NCI-H2171 (cell line): ENCODE measurements around the gene NEURL1B.

Source experiments
- DNase-seq: peaks from one replicate; lab custom pipeline; 2025; lab: John Stamatoyannopoulos, UW

The NEURL1B gene

DNA sequence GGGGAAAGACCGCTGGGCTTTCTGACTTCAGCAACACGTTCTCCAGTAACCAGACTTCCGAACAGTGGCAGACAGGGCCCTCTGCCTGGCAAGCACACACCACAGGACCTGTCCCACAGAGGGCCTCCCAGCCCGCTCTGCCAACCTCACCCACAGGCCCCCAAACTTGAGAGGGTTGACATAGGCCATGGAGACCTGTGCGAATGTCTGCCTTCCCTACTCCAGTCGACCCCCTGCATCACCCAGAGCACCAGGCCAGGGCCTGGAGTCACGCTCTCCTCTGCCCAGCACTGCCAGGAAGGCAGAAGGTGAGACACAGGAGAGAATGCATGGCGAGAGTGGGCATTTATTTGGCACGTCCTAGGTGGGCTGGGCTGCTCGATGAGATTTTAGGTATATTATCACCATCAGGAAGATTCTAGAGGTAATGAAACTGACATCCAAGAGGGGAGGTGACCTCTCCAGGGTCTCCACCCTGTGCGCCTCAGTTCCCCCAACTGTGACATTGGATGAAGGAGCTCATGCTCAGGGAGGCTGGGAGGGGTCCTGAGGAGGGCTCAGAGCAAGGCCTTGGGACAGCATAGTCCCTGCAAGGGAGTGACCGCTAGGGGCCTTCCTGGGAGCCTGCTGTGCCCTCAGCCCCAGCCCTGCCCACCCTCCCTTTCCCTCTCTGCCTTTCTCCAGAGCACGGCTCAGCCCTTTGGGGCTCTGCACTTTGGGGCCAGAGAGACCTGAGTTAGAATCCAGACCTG is 75.0 kb downstream of the NEURL1B start:
- no peak for DNase-seq

DNA sequence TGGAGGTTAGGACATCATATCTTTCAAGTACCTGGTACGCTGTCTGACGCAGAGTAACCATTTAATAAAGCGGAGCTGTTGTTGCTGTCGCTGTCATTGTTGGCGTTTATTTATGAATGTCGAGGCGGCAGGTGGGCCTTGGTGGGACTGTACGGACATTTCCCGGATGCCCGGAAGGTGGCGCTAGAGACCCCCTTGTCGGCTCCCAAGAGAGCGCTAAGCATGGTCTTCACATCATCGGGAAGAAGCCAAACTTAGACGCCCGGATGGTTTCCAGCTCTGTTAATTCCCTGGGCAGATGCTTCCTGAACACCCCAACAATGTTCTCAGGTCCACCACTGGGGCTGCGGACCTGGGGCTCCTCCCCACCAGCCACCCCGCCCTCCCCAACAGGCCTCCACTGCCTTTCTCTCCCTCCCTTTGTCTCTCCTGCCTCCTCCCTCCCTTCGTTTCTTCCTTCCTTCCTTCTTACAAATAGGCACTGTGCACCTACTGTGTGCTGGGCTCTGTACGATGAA is 75.8 kb downstream of the NEURL1B start:
- peak; percentile 23 for DNase-seq

DNA sequence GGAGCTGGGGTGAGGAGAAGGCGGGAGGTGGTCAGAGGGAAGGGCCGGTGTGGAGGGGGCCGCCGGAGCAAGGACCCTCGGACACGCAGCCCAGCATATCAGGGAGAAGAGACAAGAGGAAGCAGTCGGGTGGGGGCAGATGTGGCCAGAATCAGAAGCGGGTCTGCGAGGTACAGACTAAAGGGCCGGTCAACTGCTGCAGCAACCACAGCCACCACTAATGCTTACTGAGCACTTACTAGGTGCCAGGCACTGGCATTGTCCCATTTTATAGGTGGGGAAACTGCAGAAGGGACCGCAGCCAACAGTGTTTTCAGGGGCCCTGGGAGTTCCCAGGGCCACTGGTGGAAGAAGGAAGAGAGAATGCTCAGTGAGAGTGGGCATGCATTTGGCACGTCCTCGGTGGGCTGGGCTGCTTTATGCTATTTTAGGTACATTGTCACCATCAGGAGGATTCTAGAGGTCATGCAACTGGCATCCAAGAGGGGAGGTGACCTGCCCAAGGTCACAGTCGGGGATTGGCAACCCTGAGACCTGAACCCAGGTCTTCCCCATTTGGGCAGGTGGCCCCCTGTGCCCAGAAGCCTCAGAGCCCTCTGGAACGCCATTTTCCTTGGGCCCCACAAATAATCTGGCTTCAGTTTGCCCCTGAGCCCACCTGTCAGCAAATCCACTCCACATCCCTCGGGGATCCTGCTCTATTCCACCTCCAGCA is 76.6 kb downstream of the NEURL1B start:
- DNase-seq, result no peak

- DNase-seq, result no peak
Measured at GRCh38 chr5:172718527-172719114, 77.6 kb downstream of the NEURL1B start.

DNA sequence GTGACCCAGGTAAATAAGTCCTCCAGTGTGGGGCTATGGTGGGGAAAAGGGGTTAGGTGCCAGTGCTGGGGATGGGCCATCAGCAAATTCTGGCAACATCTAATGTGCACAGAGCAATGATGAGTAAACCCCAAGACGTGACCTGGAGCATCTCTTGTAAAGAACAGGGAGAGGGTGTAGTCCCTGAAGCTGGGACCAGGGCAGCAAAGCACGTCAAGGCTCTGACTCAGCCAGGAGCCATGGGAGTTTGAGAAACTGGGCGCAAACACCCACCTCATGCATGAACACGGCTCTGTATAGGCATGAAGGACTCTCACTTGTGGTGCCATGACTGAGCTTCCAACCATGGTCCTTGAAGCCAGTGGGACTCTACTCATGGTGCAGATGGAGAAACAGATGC is 78.1 kb downstream of the NEURL1B start:
- no peak for DNase-seq

GRCh38 chr5:172720655-172721054 is 79.6 kb downstream of the NEURL1B start:
- DNase-seq, result no peak

DNA sequence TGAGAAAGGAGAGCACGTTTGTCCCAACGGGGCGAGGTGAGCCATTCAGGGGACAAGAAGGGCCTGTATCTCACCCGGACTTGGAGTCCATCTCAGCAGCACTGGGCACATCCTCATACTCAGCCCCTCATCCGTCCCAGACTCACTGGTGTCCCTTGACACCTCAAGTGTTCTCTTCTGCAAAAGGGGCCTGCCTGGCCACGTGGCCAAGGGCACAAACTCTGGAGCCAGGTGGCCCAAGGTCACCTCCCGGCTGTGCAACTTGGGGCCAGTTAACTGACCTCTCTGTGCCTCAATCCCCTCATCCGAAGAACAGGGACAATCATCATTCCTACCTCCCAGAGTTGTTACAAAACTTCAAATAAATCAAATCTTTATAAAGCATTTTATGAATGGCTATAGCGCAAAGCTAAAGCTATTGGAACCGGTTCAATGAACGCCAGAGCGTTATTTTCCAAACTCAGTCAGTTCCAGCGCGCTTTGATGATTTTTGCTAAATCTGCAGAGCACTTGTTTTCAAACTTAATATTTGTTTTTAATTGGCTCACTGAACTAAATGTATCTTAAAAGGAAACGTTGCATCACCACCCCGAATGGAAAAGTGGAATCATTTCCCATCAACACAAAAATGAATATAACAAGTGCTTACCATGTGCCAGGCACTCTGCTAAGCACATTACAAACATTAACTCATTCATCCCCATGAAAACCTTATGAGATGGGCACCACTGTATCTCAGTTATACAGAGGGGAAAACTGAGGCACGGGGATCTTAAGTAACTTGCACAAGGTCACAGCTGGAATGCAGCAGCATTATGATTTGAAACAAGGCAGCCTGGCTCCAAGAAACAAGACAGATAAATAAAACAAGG is 80.6 kb downstream of the NEURL1B start:
- no peak for DNase-seq

DNA sequence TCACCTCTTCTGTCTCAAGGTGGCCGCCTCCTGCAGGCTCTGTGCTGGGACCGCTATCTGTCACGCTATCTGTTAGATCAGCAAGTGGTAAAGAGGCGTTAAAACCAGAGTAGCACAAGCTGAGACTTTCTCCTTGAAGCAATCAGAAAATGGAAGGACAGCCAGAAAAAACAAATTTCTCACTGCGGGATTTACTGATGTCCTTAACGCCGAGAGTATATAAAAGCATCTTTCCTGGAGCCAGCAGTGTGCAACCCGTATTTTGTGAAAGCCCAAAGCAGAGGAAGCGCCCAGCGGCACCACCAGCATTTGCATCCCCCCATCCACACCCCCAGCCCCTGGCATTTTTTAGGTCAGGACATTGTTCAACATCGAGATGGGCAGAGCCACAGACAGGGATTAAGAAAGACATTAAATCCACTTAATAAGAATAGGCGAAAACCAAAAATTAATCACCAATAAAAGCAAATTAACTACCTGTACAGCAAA is 81.3 kb downstream of the NEURL1B start:
- DNase-seq, result no peak

DNA sequence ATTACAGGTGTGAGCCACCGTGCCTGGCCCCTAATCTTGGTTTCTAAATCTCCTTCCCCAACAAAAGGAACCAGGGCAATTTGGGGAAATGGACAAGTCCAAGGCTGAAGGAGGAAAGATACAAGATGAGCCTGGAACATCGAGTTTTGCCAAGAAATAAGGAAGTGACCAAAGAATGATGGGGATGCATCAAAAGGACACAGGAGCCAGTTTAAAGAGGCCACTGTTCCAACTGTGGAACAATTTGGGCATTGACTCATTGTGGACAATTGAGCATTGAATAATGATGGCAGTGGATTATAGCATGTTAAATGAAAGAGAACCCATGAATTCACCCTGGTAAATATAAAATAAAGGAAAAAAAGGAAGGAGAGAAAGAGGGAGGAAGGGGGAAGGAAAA is 82.4 kb downstream of the NEURL1B start:
- DNase-seq, result no peak

DNA sequence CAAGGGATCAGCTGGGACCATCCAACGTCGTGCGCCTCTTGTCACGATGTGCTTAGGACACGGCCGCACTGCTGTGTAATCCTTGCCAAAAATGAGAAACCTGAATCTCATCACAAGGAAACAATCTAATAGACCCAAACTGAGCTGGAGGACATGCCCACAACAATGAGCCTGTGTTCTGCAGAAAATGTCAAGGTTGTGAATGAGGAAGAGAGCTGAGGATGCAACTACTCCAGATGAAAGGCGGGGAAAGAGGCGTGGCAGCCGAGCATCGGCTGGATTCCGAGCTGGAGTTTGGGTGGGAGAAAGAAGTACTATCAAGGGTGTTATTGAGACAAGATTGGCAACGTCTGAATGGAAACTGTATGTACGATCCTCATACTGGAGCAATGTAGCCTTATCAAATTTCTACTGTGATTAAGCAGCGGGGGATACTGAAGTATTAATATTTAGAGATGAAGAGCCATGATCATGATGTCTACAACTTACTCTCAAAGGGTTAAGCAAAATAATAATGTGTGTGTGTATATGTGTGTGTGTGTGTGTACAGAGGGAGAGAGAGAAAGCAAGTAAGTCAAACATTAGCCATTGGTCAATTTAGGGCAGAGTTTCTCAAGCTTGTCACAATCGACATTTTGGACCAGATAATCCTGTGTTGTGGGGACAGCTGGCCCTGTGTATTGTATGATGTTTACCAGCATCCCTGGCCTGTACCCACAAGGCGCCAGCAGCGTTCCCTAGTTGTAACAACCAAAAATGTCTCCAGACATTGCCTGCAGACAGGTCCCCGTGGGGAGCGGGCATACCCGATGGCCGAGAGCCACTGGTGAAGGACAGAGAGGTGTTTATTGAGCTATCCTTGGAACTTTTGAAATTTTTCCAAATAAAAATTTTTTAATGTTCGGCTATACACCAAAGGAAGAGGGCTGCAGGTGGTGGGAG is 83.5 kb downstream of the NEURL1B start:
- no peak for DNase-seq

- DNase-seq, result no peak
Measured at GRCh38 chr5:172725273-172725672, 84.2 kb downstream of the NEURL1B start.

DNA sequence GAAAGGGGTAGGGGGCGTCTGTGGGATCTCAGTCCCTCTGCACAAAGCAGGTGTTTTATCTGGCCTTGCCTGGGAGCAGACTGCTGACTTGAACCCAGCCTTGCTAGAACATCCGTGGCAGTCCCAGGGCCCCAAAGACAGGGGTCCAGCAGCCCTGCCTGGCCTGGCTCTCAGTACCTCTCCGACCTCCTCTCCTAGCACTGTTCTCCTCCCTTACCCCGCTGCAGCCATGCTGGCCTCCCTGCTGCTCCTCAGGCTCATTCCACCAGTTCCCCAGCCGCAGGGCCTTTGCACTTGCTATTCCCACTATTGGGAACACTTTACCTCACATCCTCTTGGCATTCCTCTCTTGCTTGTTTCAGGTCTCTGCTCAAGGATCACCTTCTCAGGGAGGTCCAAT is 84.7 kb downstream of the NEURL1B start:
- no peak for DNase-seq

DNA sequence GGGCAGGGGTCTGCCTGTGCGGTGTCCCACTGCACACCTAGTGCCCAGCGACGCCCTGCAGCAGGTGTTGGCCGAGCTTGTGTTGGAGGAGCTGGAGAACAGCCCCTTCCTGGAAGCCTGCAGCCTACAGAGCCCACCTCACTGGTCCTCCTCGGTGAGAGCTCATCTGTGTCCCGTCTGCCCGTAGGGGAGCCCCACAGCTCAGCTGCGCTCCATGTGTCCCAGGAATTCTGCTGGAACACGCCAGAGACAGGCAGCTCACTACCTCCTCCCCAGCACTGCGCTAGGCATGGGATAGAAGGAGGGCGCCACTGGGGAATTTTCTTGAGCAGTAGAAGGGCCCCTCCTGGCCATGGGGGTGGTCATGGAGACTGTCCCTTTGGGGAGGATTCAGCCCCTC is 85.9 kb downstream of the NEURL1B start:
- no peak for DNase-seq

DNA sequence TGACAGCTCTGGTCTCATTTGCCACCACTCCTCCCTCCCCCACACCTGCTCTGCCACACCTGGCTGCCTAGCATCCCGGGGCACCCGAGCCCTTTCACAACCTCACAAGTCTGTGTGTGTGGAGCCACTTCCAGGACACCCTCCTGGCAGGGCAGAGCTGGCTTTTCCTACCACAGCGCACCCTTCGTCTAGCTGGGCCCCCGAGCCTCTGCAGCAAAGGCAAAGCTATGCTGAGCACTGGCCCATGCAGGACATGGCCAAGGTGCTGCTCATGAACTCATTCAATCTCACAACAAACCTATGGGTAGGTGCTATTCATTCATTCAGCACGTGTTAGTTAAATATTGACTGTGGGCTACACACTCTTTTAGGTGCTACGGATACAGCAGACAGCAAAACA is 86.5 kb downstream of the NEURL1B start:
- DNase-seq, result no peak

GRCh38 chr5:172728481-172729241 is 87.6 kb downstream of the NEURL1B start:
- DNase-seq, result no peak

DNA sequence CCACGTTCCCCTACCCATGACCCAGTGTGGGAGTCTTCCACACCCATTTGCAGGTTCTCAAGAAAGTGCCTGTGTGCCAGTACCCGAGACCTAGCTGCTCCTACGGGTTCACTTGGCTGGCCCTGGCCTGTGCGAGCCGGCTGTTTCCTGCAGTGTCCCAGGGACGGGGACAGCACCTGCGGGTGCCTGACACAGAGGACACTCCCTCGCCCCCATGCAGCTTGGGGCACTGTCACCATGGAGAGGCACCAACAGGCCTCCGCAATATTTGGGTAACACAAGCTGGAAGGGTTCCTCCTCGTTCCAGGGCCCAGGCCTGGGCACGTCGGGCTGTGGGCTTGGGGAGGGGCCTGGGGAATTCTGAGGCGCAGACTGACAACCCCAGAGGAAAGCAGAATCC is 88.5 kb downstream of the NEURL1B start:
- no peak for DNase-seq

- no peak for DNase-seq
Measured at GRCh38 chr5:172730222-172730621, 89.2 kb downstream of the NEURL1B start.

DNA sequence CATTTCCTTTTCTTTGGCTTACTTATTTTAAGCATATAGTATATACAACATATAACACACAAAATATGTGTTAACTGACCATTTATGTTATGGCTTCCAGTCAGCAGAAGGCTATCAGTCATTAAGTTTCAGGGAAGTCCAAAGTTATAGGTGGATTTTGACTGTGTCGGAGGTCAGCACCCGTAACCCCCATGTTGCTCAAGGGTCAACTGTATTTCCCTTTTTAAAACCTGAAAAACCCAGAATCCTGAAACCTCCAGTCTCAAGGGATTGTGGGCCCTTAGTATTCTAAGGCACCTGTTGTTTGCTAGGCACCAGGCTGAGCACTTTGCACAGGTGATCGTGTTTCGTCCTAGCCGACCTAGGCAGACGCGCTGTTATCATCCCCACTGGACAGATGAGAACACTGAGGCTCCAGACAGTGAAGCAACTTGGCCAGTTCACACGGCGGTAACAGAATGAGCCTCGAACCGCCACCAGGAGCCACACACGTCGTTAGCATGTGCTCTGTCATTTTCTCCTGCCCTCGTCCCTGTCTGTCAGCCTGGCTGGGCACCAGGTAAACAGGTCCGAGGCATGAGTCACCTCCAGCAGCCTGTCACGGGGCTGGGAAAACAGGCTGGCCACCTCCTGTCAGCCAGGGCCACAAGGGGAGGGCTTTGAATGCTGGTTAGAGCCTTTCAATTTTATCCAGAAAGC is 90.1 kb downstream of the NEURL1B start:
- DNase-seq, result no peak

GRCh38 chr5:172731680-172732074 is 90.6 kb downstream of the NEURL1B start:
- no peak for DNase-seq
